Heart right ventricle (tissue), 16 donors: ENCODE results near the gene TMEM123. TPM values are rescaled to one million over a fixed set of nuclear protein-coding genes. Genes with fewer than 3 reads are reported as not detected.

Experiments
- ATAC-seq, 8 donors: fragments of 200-7000 bp; cut with Tn5 transposase; one replicate each; pipeline ENCODE4 v1.9.1; 2020; ENCODE audit warnings: mild to moderate bottlenecking in 8 of 8, moderate library complexity in 8 of 8, moderate number of reproducible peaks in 1 of 8
- DNase-seq, 2 donors: peaks; one replicate each; pipeline ENCODE4 v3.0.0-alpha.2; 2020
- H3K27ac ChIP-seq, 10 donors: fragments of 200-600 bp; sonication (generic) in 2 of 10; one replicate each; pipeline versions ENCODE4 v1.5.0 to v1.8.0; 2020 to 2022; ENCODE audit warnings: mild to moderate bottlenecking in 3 of 10
- H3K27me3 ChIP-seq, 7 donors: fragments of 200-600 bp; one replicate each; pipeline ENCODE4 v1.8.0; 2021 to 2022; ENCODE audit warnings: mild to moderate bottlenecking in 2 of 7
- H3K36me3 ChIP-seq, 9 donors: fragments of 200-600 bp; sonication (generic) in 1 of 9; one replicate each; pipeline versions ENCODE4 v1.5.0 to v1.8.0; 2020 to 2022; ENCODE audit warnings: mild to moderate bottlenecking in 2 of 9
- H3K4me1 ChIP-seq, 9 donors: fragments of 200-600 bp; sonication (generic) in 1 of 9; one replicate each; pipeline versions ENCODE4 v1.5.0 to v1.8.0; 2020 to 2022; ENCODE audit warnings: mild to moderate bottlenecking in 4 of 9
- H3K4me3 ChIP-seq, 10 donors: fragments of 200-600 bp; sonication (generic) in 2 of 10; one replicate each; pipeline versions ENCODE4 v1.5.0 to v1.8.0; 2020 to 2022; ENCODE audit warnings: mild to moderate bottlenecking in 7 of 10, moderate library complexity in 2 of 10
- H3K9me3 ChIP-seq, 11 donors: fragments of 200-600 bp in 10 of 11; sonication (generic) in 2 of 11; one replicate each; pipeline versions ENCODE4 v1.5.0 to v1.8.0; 2013 to 2022; ENCODE audit warnings: mild to moderate bottlenecking in 2 of 11, control low read depth in 1 of 11, moderate library complexity in 1 of 11
- WGBS, 2 donors: extraction: QIAGEN DNeasy Blood & Tissue Kit; methylation state at CpG; one replicate each; pipeline ENCODE4 v1.1.7; 2013; ENCODE audit warnings: inconsistent platforms in 1 of 2; 5-methylcytosine and 5-hydroxymethylcytosine counted together
- intact Hi-C, 10 donors: fragments of 100-400 bp; cut with DNase I; formaldehyde crosslinking; loops; one replicate each; pipeline versions ENCODE4 v1.11.1 to v1.14.2; 2022
- polyA plus RNA-seq, 2 donors: library from polyadenylated mRNA; stranded (reverse); fragments of 200-250 nt; gene quantifications; one replicate each; pipeline ENCODE4 v1.2.3, GENCODE V29; 2013
- total RNA-seq, 10 donors: library from RNA; stranded (reverse); fragmentation: NEBNext Ultra II Directional in 3 of 10; extraction: Animal tissue kit (Norgen Biotek cat#: 25700) in 3 of 10; gene quantifications; one replicate each; pipeline versions ENCODE4 v1.2.1 to v1.2.4, GENCODE V29; 2021 to 2023
- TF ChIP-seq, protein P1 (sequence below), 9 donors: fragments of 200-600 bp; sonication (generic) in 2 of 9; IDR thresholded peaks; one replicate each; pipeline versions ENCODE4 v1.5.0 to v1.8.0; 2021 to 2022; ENCODE audit warnings: antibody characterized with exemption in 9 of 9, mild to moderate bottlenecking in 5 of 9, moderate library complexity in 1 of 9
- donor health status: Arrhythmogenic right ventricular cardiomyopathy.
- donor health status: ischemic (EF 13 %, LVEDD 7.1; RV severe dilation, severe dysfunction).
- donor health status: healthy with polysubstance abuse.
- donor health status: DM: no; HTN: yes; CAD: no.
- donor health status: DM: no; HTN: no; CAD: no.
- donor health status: ischemic (EF 25% LVEDD 6.9; RV normal size, moderate dysfunction).
- donor health status: ischemic (EF 25% LVEDD 5.7; RV mildly dilated, moderate dysfunction).
- donor health status: healthy.
- donor health status: DM: yes; HTN: yes; CAD: no.
- donor health status: Ischemic cardiomyopathy.
- donor health status: ischemic (EF 35%, LVEDD 5.7; RV mildly dilated, moderate dysfunction).
- donor health status: nonischemic (EF 11% LVEDD 7.7; RV severe dilation, severe dysfunction).
- donor health status: DM: yes; HTN: yes; CAD: no.
- donor health status: PGD.
- donor health status: ischemic (EF 29% LVEDD 5.4; RV normal size, mild dysfunction).
- donor health status: nonischemic (EF 23%, LVEDD 6.1; RV moderate dilation, normal function).

TMEM123 gene
- total and polyA plus RNA-seq, 12 donors, result 18.7 to 98.7 (median 77.4) TPM

DNA sequence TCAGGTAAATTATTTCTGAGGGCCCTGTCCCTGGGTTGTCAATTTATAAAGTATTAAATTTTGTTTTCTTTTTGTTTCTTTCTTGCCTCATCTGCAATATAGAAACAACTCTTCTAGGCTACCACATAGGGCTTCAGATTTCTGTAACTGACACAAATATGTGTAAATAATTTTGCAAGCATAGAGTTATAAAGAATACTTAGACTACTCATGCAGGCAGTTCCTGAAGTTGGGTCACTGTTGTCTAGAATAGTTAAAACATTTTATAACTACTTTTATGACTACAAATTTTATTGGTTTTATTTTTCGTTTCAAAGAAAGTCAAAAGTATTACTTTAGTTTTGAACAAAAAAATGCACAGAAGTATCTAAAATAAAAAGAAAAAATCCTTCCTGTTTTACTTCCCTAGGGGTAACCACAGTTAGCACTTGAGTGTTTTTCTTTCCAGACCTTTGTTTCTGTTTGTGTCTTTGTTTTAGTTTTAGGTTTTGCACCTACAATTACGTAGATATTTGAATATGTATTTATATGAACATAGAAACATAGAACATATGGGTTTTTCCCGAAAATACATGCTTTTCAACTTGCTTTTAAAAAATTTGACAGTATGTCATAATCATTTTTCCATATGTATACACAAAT, 12.4 kb upstream of the TMEM123 start:
- ATAC-seq (no peak), DNase-seq (no peak)
- TF ChIP-seq, protein P1, sequence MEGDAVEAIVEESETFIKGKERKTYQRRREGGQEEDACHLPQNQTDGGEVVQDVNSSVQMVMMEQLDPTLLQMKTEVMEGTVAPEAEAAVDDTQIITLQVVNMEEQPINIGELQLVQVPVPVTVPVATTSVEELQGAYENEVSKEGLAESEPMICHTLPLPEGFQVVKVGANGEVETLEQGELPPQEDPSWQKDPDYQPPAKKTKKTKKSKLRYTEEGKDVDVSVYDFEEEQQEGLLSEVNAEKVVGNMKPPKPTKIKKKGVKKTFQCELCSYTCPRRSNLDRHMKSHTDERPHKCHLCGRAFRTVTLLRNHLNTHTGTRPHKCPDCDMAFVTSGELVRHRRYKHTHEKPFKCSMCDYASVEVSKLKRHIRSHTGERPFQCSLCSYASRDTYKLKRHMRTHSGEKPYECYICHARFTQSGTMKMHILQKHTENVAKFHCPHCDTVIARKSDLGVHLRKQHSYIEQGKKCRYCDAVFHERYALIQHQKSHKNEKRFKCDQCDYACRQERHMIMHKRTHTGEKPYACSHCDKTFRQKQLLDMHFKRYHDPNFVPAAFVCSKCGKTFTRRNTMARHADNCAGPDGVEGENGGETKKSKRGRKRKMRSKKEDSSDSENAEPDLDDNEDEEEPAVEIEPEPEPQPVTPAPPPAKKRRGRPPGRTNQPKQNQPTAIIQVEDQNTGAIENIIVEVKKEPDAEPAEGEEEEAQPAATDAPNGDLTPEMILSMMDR (IDR thresholded peaks at IDR 0.05), result no peak
- H3K9me3 ChIP-seq, result no peaks in the 10 kb centered on the region
- intact Hi-C loops, result no loop called here
- H3K36me3 ChIP-seq, result no peaks in the 10 kb centered on the region
- H3K4me3 ChIP-seq, result no peak overlapping the region
- H3K4me1 ChIP-seq, result peaks cover 0 to 28% (median 0%) of the 10 kb centered on the region in 9 donors
- H3K27ac ChIP-seq, result no peak overlapping the region
- H3K27me3 ChIP-seq, result no peaks in the 10 kb centered on the region
- WGBS, 2 donors, result 63 to 80% methylated on average over 3 of the region's 3 CpGs

DNA sequence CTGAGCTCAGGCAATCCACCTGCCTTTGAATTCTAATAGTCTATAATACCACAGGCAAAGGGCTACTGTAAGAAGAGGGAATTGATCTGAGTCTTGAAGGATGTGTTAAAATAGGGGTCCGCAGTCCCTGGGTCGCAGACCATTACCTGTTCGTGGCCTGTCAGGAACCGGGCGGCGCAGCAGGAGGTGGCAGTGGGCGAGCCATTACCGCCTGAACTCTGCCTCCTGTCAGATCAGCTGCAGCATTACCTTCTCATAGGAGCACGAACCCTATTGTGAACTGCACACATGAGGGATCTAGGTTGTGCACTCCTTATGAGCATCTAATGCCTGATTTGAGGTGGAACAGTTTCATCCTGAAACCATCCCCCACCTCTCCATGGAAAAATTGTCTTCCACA, 11.5 kb upstream of the TMEM123 start:
- Histone ChIP-seq H3K36me3 (no peaks in the 10 kb centered on the region), H3K4me1 (peaks cover 0 to 21% (median 0%) of the 10 kb centered on the region in 9 donors), H3K27me3 (no peaks in the 10 kb centered on the region), H3K4me3 (no peak overlapping the region), H3K9me3 (no peaks in the 10 kb centered on the region), H3K27ac (no peak overlapping the region)
- TF ChIP-seq, protein P1 (IDR thresholded peaks at IDR 0.05), result no peak
- intact Hi-C loops, result no loop called here
- no peak for DNase-seq
- no peak for ATAC-seq
- 96 to 97% methylated on average over 9 of the region's 9 CpGs for WGBS, 2 donors

DNA sequence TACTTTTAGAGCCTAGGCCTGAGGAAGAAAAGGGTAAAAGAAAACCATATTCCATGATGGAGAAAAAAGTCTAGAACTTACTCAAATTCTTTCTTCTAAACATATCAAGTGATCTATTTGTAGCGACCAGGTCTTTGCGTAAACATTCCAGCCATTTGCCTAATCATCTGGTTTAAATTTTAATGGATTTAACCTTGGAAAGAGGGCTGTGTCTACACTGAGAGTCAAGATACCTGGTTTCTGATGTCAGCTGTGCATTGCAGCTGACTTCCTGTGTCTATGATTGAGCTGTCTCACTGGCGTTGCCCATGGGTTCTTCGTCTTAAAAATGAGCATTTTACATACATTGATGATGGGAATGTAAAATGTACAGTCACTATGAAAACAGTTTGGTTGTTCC, 10.0 kb upstream of the TMEM123 start:
- Histone ChIP-seq H3K36me3 (no peaks in the 10 kb centered on the region), H3K27ac (no peak overlapping the region), H3K9me3 (no peaks in the 10 kb centered on the region), H3K4me3 (no peak overlapping the region), H3K27me3 (no peaks in the 10 kb centered on the region), H3K4me1 (peaks cover 0 to 23% (median 0%) of the 10 kb centered on the region in 9 donors)
- TF ChIP-seq, protein P1 (IDR thresholded peaks at IDR 0.05), result no peak
- intact Hi-C loops, result no loop called here
- DNase-seq, result no peak
- no peak for ATAC-seq
- 94 to 95% methylated on average over 4 of the region's 4 CpGs for WGBS, 2 donors

DNA sequence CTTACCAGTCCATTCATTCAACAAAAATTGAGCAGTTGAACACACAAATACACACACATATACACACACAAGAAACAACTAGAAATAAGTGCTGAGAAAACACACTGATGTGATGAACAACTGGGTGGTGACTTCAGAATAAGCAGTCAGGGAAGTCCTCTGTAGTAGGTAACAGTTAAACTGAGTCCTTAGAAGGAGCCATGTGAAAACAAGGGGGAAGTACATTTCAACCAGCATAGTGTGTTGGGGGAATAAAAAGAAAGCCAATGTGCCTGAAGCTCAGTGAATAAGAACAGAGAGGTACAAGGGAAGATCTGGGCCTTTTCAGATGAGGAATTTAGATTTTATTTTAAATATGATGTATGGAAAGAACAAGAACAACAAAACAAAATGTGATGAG, 6.8 kb upstream of the TMEM123 start:
- no peak for DNase-seq

More for the DNA sequence above, 6.8 kb upstream of the TMEM123 start:
- no peaks in the 10 kb centered on the region for H3K9me3 ChIP-seq
- no peak overlapping the region for H3K27ac ChIP-seq
- intact Hi-C loops, result loop anchor here in 1 of 10 donors (10.0 kb wide), 1 partner anchor 75 kb away; no protein-coding TSS in a partner anchor
- peaks cover 0 to 14% (median 0%) of the 10 kb centered on the region in 9 donors for H3K4me1 ChIP-seq
- TF ChIP-seq, protein P1 (IDR thresholded peaks at IDR 0.05), result no peak
- H3K27me3 ChIP-seq, result no peaks in the 10 kb centered on the region
- H3K4me3 ChIP-seq, result no peak overlapping the region
- no peaks in the 10 kb centered on the region for H3K36me3 ChIP-seq
- no peak for ATAC-seq
